ENCODE results near the gene PHLDB2.
A peak's percentile ranks its signal among the peaks of the same experiment; 100 is the strongest.
"Not testable (repeated sequence)": the region's sequence is repeated elsewhere in the genome, so short reads cannot be mapped to it uniquely, and the experiment has no call there.

PHLDB2 gene

GRCh38 chr3:111859061-111859973, at the start of gene PHLDB2:
TSS of gene PHLDB2 (plus strand) at chr3:111859265. CDS start at chr3:111884078, 24,813 bp downstream.
- peak within 1 kb of the TSS; percentile 99 for H3K27ac ChIP-seq
- ChIA-PET POLR2A (ENCODE audit: low non-redundant PET) (interaction anchor here (0.8 kb wide), 1 partner anchor 101 kb away, joined by 3 read pairs; no protein-coding TSS in a partner anchor), CTCF (interaction anchor here (0.5 to 3.5 kb wide), 7 partner anchors 92 to 143 kb away, joined by 3 to 44 read pairs (median 5); no protein-coding TSS in a partner anchor)
- peak; percentile 33 for TF ChIP-seq CTCF (conservative IDR thresholded peaks at IDR 0.05; ENCODE audit: low read depth)
- peak; percentile 82 for DNase-seq (ENCODE audit: low spot score)

- CTCF ChIA-PET = no interaction called here
- no peak for TF ChIP-seq CTCF (conservative IDR thresholded peaks at IDR 0.05; ENCODE audit: low read depth)
- H3K27ac ChIP-seq = no peak overlapping the region
- peak; percentile 77 for DNase-seq (ENCODE audit: low spot score)
- POLR2A ChIA-PET (ENCODE audit: low non-redundant PET) = interaction anchor here (0.6 kb wide), 1 partner anchor 867 kb away, joined by 3 read pairs; no protein-coding TSS in a partner anchor
Measured at GRCh38 chr3:111810909-111811308, 48.2 kb upstream of the PHLDB2 start.

GRCh38 chr3:111811811-111812210, 47.3 kb upstream of the PHLDB2 start:
- ChIA-PET POLR2A (ENCODE audit: low non-redundant PET) (no interaction called here), CTCF (no interaction called here)
- no peak for TF ChIP-seq CTCF (conservative IDR thresholded peaks at IDR 0.05; ENCODE audit: low read depth)
- no peak for DNase-seq (ENCODE audit: low spot score)
- H3K27ac ChIP-seq = no peak overlapping the region

GRCh38 chr3:111812701-111813100, 46.4 kb upstream of the PHLDB2 start:
- POLR2A ChIA-PET (ENCODE audit: low non-redundant PET) = no interaction called here
- no peak for DNase-seq (ENCODE audit: low spot score)
- H3K27ac ChIP-seq = no peak overlapping the region
- CTCF ChIA-PET = no interaction called here
- TF ChIP-seq CTCF (conservative IDR thresholded peaks at IDR 0.05; ENCODE audit: low read depth) = no peak

- DNase-seq (ENCODE audit: low spot score) = no peak
- TF ChIP-seq CTCF (conservative IDR thresholded peaks at IDR 0.05; ENCODE audit: low read depth) = no peak
- H3K27ac ChIP-seq = no peak overlapping the region
- ChIA-PET CTCF (no interaction called here), POLR2A (ENCODE audit: low non-redundant PET) (no interaction called here)
Measured at GRCh38 chr3:111813441-111813840, 45.6 kb upstream of the PHLDB2 start.

GRCh38 chr3:111813979-111814378, 45.1 kb upstream of the PHLDB2 start:
- ChIA-PET CTCF (no interaction called here), POLR2A (ENCODE audit: low non-redundant PET) (no interaction called here)
- no peak for TF ChIP-seq CTCF (conservative IDR thresholded peaks at IDR 0.05; ENCODE audit: low read depth)
- no peak for DNase-seq (ENCODE audit: low spot score)
- H3K27ac ChIP-seq = no peak overlapping the region

GRCh38 chr3:111816771-111817170, 42.3 kb upstream of the PHLDB2 start:
- DNase-seq (ENCODE audit: low spot score); POLR2A ChIA-PET (ENCODE audit: low non-redundant PET); CTCF ChIA-PET; H3K27ac ChIP-seq: not testable (repeated sequence)

Measured in RWPE1 (cell line).